IMR-90 (cell line): ENCODE measurements around the gene ESRRB. TPM values are rescaled to one million over a fixed set of nuclear protein-coding genes. Genes with fewer than 3 reads are reported as not detected.

Experiments used
- ATAC-seq: fragments of 200-7000 bp; cut with Tn5 transposase; 2 replicates; pipeline ENCODE4 v1.9.1; 2020; ENCODE audit warnings: low read depth, mild to moderate bottlenecking, moderate library complexity
- BruUV-seq: library from RNA; stranded (reverse); fragments of 400-500 nt; replicated peaks from 2 replicates; lab custom pipeline; 2021; lab: Mats Ljungman, UMichigan
- CTCF ChIA-PET: fragments of 300-600 bp; formaldehyde crosslinking; extraction: SDS; loops from one replicate; lab custom pipeline; 2021; ENCODE audit warnings: antibody characterized with exemption; lab: Yijun Ruan, JAX
- POLR2A ChIA-PET: fragments of 300-600 bp; sonication (Branson Sonifier 250); formaldehyde crosslinking; loops from one replicate; lab custom pipeline; 2022; ENCODE audit warnings: antibody characterized with exemption; ENCODE audit not compliant: unreplicated experiment; lab: Charles Lee
- DNase-seq: peaks from one replicate; pipeline ENCODE4 v3.0.0; 2013
- H2AFZ ChIP-seq: replicated peaks from 2 replicates; pipeline ENCODE3; 2013; ENCODE audit warnings: low read length, mild to moderate bottlenecking; ENCODE audit not compliant: poor library complexity
- H2AK5ac ChIP-seq: 2 replicates; pipeline ENCODE4 v1.6.1; 2013; ENCODE audit warnings: low read depth, low read length, inconsistent platforms
- H2AK9ac ChIP-seq: replicated peaks from 2 replicates; pipeline ENCODE3; 2013; ENCODE audit warnings: mild to moderate bottlenecking, low read depth, low read length, moderate library complexity; ENCODE audit not compliant: poor library complexity
- H2BK120ac ChIP-seq: 2 replicates; pipeline ENCODE4 v1.6.1; 2013; ENCODE audit warnings: low read depth, low read length, inconsistent platforms
- H2BK15ac ChIP-seq: 3 replicates; pipeline ENCODE4 v1.6.1; 2013; ENCODE audit warnings: low read depth, low read length, inconsistent platforms
- H2BK20ac ChIP-seq: 2 replicates; pipeline ENCODE4 v1.6.1; 2013; ENCODE audit warnings: low read depth, mild to moderate bottlenecking, inconsistent platforms, low read length, moderate library complexity
- H2BK5ac ChIP-seq: 2 replicates; pipeline ENCODE4 v1.6.1; 2013; ENCODE audit warnings: mild to moderate bottlenecking, low read depth, low read length, inconsistent platforms; ENCODE audit not compliant: poor library complexity, severe bottlenecking
- H3K14ac ChIP-seq: replicated peaks from 2 replicates; pipeline ENCODE4 v1.6.1; 2013; ENCODE audit warnings: low read depth, low read length, inconsistent platforms
- H3K18ac ChIP-seq: 2 replicates; pipeline ENCODE4 v1.6.1; 2013; ENCODE audit warnings: low read depth, low read length, control low read depth
- H3K23ac ChIP-seq: 2 replicates; pipeline ENCODE4 v1.6.1; 2013; ENCODE audit warnings: low read depth, low read length, inconsistent platforms
- H3K27ac ChIP-seq: 2 replicates; pipeline ENCODE4 v1.5.1; 2013; ENCODE audit warnings: mild to moderate bottlenecking, control low read depth, low read length; ENCODE audit not compliant: insufficient read depth
- H3K27me3 ChIP-seq: 2 replicates; pipeline ENCODE4 v1.6.1; 2013; ENCODE audit warnings: low read length; ENCODE audit not compliant: control insufficient read depth, insufficient read depth
- H3K36me3 ChIP-seq: 2 replicates; pipeline ENCODE4 v1.6.1; 2013; ENCODE audit warnings: low read length, mixed read lengths; ENCODE audit not compliant: control insufficient read depth, insufficient read depth
- H3K4ac ChIP-seq: 2 replicates; pipeline ENCODE4 v1.6.1; 2013; ENCODE audit warnings: low read depth, low read length, inconsistent platforms
- H3K4me1 ChIP-seq: 2 replicates; pipeline ENCODE4 v1.6.1; 2013; ENCODE audit warnings: low read length, mixed read lengths; ENCODE audit not compliant: control insufficient read depth, insufficient read depth
- H3K4me2 ChIP-seq: 2 replicates; pipeline ENCODE4 v1.6.1; 2013; ENCODE audit warnings: low read depth, mild to moderate bottlenecking, control low read depth, low read length, moderate library complexity
- H3K4me3 ChIP-seq: 2 replicates; pipeline ENCODE4 v1.5.1; 2013; ENCODE audit warnings: low read depth, mild to moderate bottlenecking, control low read depth, low read length, moderate library complexity; ENCODE audit not compliant: insufficient read depth
- H3K56ac ChIP-seq: 2 replicates; pipeline ENCODE4 v1.6.1; 2013; ENCODE audit warnings: low read length, inconsistent platforms; ENCODE audit not compliant: insufficient read depth; ENCODE audit errors: extremely low read depth
- H3K79me1 ChIP-seq, 2 experiments: 2 replicates each; pipeline ENCODE4 v1.6.1; 2013; ENCODE audit warnings: low read length in 2 of 2, inconsistent platforms in 1 of 2, low read depth in 1 of 2
- H3K9ac ChIP-seq: 2 replicates; pipeline ENCODE4 v1.6.1; 2013; ENCODE audit warnings: low read depth, low read length, control low read depth
- H3K9me1 ChIP-seq: 2 replicates; pipeline ENCODE4 v1.6.1; 2013; ENCODE audit warnings: low read length, inconsistent platforms; ENCODE audit not compliant: insufficient read depth
- H3K9me3 ChIP-seq: 2 replicates; pipeline ENCODE4 v1.6.1; 2013; ENCODE audit warnings: low read length; ENCODE audit not compliant: control insufficient read depth, insufficient read depth
- H4K20me1 ChIP-seq: 2 replicates; pipeline ENCODE4 v1.6.1; 2013; ENCODE audit warnings: low read length, inconsistent platforms; ENCODE audit not compliant: insufficient read depth
- H4K5ac ChIP-seq: 2 replicates; pipeline ENCODE4 v1.6.1; 2013; ENCODE audit warnings: mild to moderate bottlenecking, low read depth, low read length, control low read depth
- H4K8ac ChIP-seq, 2 experiments: 2 replicates each; pipeline ENCODE4 v1.6.1; 2013; ENCODE audit warnings: low read depth in 2 of 2, low read length in 2 of 2, control low read depth in 1 of 2, inconsistent platforms in 1 of 2
- H4K91ac ChIP-seq: 2 replicates; pipeline ENCODE4 v1.6.1; 2013; ENCODE audit warnings: low read depth, low read length, inconsistent platforms; ENCODE audit not compliant: insufficient read depth
- MAFK ChIP-seq: IDR thresholded peaks from 2 replicates; pipeline ENCODE4 v1.6.1; 2012; ENCODE audit warnings: low read depth, low read length, improper control_type of control experiment
- USF2 ChIP-seq: fragments of 150-350 bp; IDR thresholded peaks from 2 replicates; pipeline ENCODE4 v1.6.1; 2017; ENCODE audit warnings: mild to moderate bottlenecking, antibody characterized with exemption, low read length, low read depth
- WGBS, 2 experiments: methylation state at CpG; one replicate each; pipeline versions ENCODE4 v1.1.5 to v1.1.7; 2013; ENCODE audit warnings: missing lambda C conversion rate in 2 of 2; ENCODE audit not compliant: insufficient read length in 1 of 2; ENCODE audit errors: extremely low coverage in 2 of 2; 5-methylcytosine and 5-hydroxymethylcytosine counted together
- dilution Hi-C: fragments of 300-500 bp; cut with HindIII; formaldehyde crosslinking; loops from one replicate; pipeline ENCODE4 v1.14.3; 2018; ENCODE audit warnings: low sequenced_read_pairs; ENCODE audit not compliant: unreplicated experiment
- in situ Hi-C: fragments of 300-500 bp; cut with MboI; formaldehyde crosslinking; loops from 3 replicates; pipeline ENCODE4 v1.14.3; 2019; ENCODE audit warnings: low sequenced_read_pairs, inconsistent platforms, mixed read lengths
- intact Hi-C: fragments of 100-400 bp; cut with micrococcal nuclease; formaldehyde crosslinking; loops from 2 replicates; pipeline ENCODE4 v1.10.0; 2022
- polyA plus RNA-seq, 3 experiments: library from polyadenylated mRNA; depleted of rRNA; stranded (reverse); fragments of >200 nt; gene quantifications; 2 replicates each; pipeline ENCODE4 v1.2.3, GENCODE V29; 2012; ENCODE audit warnings: low replicate concordance in 1 of 3
- total RNA-seq: library from RNA; depleted of rRNA; stranded (reverse); fragments of >200 nt; gene quantifications from 2 replicates; pipeline ENCODE4 v1.2.3, GENCODE V29; 2012

Gene ESRRB
- total and polyA plus RNA-seq, 2 of the 4 experiments (the other 2 are of a cell fraction), result not detected

GRCh38 chr14:76509311-76509710, 133.4 kb downstream of the ESRRB start:
- dilution Hi-C loops, result no loop called here
- CTCF ChIA-PET, result no interaction called here

More at GRCh38 chr14:76509311-76509710, 133.4 kb downstream of the ESRRB start:
- Histone ChIP-seq H2AFZ (no peak overlapping the region), H3K4ac (no peak overlapping the region), H3K79me1 (no peaks in the 10 kb centered on the region), H3K4me1 (no peaks in the 10 kb centered on the region), H3K4me2 (no peak overlapping the region), H3K27me3 (no peaks in the 10 kb centered on the region; the same call in 1 of the 2 replicates), H2BK5ac (no peak overlapping the region), H3K36me3 (no peaks in the 10 kb centered on the region), H2BK15ac (no peak overlapping the region), H2AK9ac (no peak overlapping the region), H4K5ac (no peak overlapping the region), H2BK20ac (no peak overlapping the region), H2BK120ac (no peak overlapping the region), H4K8ac (no peak overlapping the region), H3K4me3 (no peak overlapping the region), H2AK5ac (no peak overlapping the region), H3K9me1 (no peaks in the 10 kb centered on the region), H3K18ac (no peak overlapping the region), H3K27ac (no peak overlapping the region), H3K9ac (no peak overlapping the region), H3K23ac (no peak overlapping the region), H3K56ac (no peak overlapping the region), H3K14ac (no peak overlapping the region), H4K91ac (no peak overlapping the region), H4K20me1 (no peaks in the 10 kb centered on the region), H3K9me3 (no peaks in the 10 kb centered on the region)
- no peak for ATAC-seq
- no TSS peak for BruUV-seq
- no CpG with 5 or more reads among the region's 7 CpGs for WGBS, 2 experiments
- DNase-seq, result no peak
- TF ChIP-seq USF2 (no peak), MAFK (no peak)
- POLR2A ChIA-PET, result no interaction called here
- intact Hi-C loops, result no loop called here
- in situ Hi-C loops, result no loop called here
